HUES64 (cell line): ENCODE measurements around the gene LSM14B.
"Not testable (repeated sequence)": the region's sequence is repeated elsewhere in the genome, so short reads cannot be mapped to it uniquely, and the experiment has no call there.

Experiments used
- H3K27ac ChIP-seq: 2 replicates; pipeline ENCODE4 v1.7.0; 2013; ENCODE audit warnings: low read depth, low read length, inconsistent platforms
- H3K27me3 ChIP-seq: 2 replicates; pipeline ENCODE4 v1.6.1; 2013; ENCODE audit warnings: mild to moderate bottlenecking, low read length; ENCODE audit not compliant: insufficient read depth
- H3K36me3 ChIP-seq: 2 replicates; pipeline ENCODE4 v1.6.1; 2013; ENCODE audit warnings: mild to moderate bottlenecking, low read length; ENCODE audit not compliant: insufficient read depth
- H3K4me1 ChIP-seq: 2 replicates; pipeline ENCODE4 v1.6.1; 2013; ENCODE audit warnings: mild to moderate bottlenecking, low read length, moderate library complexity; ENCODE audit not compliant: insufficient read depth
- H3K4me3 ChIP-seq: 2 replicates; pipeline ENCODE4 v1.5.1; 2013; ENCODE audit warnings: mild to moderate bottlenecking, low read length, moderate library complexity
- H3K9ac ChIP-seq: 2 replicates; pipeline ENCODE4 v1.6.1; 2013; ENCODE audit warnings: mild to moderate bottlenecking, low read depth, low read length
- H3K9me3 ChIP-seq: 2 replicates; pipeline ENCODE4 v1.6.1; 2013; ENCODE audit warnings: low read depth, low read length; ENCODE audit not compliant: insufficient read depth
- WGBS: fragments of 150-250, 120-280 bp; methylation state at CpG from one replicate; pipeline ENCODE4 v1.1.7; 2013; ENCODE audit warnings: missing lambda C conversion rate; 5-methylcytosine and 5-hydroxymethylcytosine counted together

LSM14B gene

DNA sequence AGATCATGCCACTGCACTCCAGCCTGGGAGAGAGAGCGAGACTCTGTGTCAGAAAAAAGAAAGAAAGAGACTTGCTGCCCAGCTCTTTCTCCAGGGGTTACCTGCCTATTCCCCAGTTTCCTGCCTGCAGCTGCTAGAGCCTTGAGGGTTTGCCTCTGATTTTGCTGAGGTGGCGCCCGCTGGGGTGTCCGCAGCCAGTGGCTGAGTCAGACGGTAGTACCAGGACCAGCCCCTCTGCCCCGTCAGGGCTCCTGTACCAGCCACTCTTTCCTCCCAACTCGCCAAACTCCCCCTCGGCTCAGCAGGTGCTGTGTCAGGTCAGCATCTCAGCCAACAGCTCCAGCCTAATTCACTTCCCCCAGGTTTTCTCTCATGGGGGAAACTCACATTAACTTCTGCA, 7.4 kb upstream of the LSM14B start:
- no peak overlapping the region for H3K9ac ChIP-seq
- H3K27ac ChIP-seq, result no peak overlapping the region
- peaks cover 4% of the 10 kb centered on the region; the same call in 1 of the 2 replicates for H3K9me3 ChIP-seq
- WGBS, result 35% methylated on average over 8 of the region's 8 CpGs
- H3K27me3 ChIP-seq, result 0 out of 2 replicates have a peak, but pooled peaks cover 2% of the 10 kb centered on the region
- no peak overlapping the region for H3K4me3 ChIP-seq
- H3K36me3 ChIP-seq, result no peaks in the 10 kb centered on the region
- H3K4me1 ChIP-seq, result no peaks in the 10 kb centered on the region

DNA sequence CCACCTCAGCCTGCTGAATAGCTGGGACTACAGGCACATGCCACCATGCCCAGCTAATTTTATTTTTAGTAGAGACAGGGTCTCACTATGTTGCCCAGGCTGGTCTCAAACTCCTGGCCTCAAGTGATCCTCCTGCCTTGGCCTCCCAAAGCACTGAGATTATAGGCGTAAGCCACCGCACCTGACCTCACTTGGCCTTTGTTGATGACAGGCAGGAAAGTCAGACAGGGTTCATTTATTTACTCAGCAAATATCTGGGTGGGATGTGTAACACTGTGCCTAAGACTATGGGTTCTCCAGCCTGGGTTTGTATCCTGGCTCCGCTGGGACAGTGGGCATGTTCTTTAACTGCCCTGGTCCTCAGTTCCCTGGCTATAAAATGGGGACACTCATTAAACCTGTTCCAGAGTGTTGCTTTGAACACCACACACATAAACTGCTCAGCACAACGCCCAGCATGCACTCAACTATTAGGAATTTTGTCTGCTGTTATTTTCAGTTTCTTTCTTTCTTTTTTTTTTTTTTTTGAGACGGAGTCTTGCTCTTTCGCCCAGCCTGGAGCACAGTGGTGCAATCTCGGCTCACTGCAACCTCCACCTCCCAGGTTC, 6.4 kb upstream of the LSM14B start:
- H3K36me3 ChIP-seq, H3K27me3 ChIP-seq, H3K27ac ChIP-seq, H3K9me3 ChIP-seq, H3K4me3 ChIP-seq, H3K4me1 ChIP-seq, H3K9ac ChIP-seq: not testable (repeated sequence)
- WGBS, result 93% methylated on average over 7 of the region's 7 CpGs

DNA sequence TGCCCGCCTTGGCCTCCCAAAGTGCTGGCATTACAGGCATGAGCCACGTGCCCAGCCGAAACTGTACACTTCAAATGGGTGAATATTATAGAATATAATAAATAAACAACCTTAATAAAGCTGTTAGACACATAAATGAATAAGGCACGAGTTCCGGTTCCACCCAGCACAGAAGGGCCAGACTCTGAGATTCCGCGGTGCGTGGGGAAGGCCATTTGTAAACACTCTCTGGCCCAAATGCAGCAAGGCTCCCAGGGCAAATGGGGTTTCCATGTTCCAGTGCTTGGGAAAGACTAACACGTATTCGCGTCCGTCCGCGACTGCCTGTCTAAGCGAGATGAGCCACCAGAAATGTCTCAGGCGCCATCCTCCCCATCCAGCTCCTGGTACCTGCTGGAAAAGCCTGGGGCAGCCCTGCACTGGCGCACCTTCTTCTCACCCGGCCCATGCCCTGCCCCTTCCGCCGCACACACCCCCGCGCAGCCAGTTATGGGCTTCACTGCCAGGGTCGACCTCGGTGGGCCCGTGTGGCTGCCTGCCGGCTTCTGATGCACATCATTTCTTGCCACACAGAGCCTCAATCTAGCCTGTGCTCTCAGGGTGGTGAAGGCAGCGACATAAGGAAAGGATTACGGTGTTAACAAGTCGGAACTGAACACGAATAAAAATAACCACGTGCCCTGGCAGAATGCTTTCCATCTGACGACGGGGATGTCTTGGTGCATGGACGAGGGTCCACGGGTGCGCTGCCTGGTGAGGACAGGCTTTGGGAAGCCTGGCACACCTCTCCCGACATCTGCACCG, 5.5 kb upstream of the LSM14B start:
- Histone ChIP-seq H3K4me1 (no peaks in the 10 kb centered on the region), H3K4me3 (no peak overlapping the region), H3K27me3 (0 out of 2 replicates have a peak, but pooled peaks cover 2% of the 10 kb centered on the region), H3K36me3 (no peaks in the 10 kb centered on the region), H3K27ac (no peak overlapping the region), H3K9me3 (no peaks in the 10 kb centered on the region), H3K9ac (no peak overlapping the region)
- 91% methylated on average over 36 of the region's 38 CpGs for WGBS

DNA sequence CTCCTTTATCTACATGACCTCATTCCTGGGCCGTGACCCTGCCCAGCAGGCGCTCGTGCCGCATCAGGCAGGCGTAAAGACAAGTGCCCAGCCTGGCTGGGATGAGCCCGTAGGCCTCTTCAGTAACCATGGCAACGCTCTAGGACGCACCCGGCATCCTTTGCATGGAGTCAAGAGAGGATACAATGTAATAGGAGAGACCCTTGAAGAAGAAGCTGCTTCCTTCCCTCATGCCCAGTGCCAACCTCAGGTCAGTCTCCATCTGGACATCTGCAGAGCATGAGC, 5.0 kb upstream of the LSM14B start:
- 69% methylated on average over 9 of the region's 9 CpGs for WGBS
- Histone ChIP-seq H3K9ac (no peak overlapping the region), H3K9me3 (no peaks in the 10 kb centered on the region), H3K4me1 (no peaks in the 10 kb centered on the region), H3K27me3 (0 out of 2 replicates have a peak, but pooled peaks cover 2% of the 10 kb centered on the region), H3K27ac (no peak overlapping the region), H3K4me3 (no peak overlapping the region), H3K36me3 (no peaks in the 10 kb centered on the region)

DNA sequence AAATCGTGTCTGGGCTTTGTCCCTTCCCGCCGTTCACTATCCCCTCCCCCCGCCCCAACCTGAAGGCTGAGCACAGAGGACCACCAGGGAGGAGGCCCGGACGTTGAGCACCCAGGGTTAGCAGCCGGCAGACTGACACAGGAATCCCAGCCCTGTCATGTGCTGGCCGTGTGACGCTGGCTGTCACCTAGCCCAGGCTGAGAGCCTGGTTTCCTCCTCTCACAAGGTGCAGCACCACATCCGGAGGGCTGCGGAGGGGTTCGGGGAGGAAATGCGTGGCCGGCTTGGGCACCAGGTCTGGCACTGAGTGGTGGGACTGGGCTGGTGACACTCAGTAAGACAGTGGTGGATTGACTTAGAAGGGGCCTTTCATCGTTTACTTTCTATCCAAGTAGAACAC, 4.6 kb upstream of the LSM14B start:
- H3K4me1 ChIP-seq, result no peaks in the 10 kb centered on the region
- H3K27ac ChIP-seq, result no peak overlapping the region
- no peak overlapping the region for H3K9ac ChIP-seq
- H3K4me3 ChIP-seq, result no peak overlapping the region
- no peaks in the 10 kb centered on the region for H3K9me3 ChIP-seq
- H3K27me3 ChIP-seq, result 0 out of 2 replicates have a peak, but pooled peaks cover 2% of the 10 kb centered on the region
- H3K36me3 ChIP-seq, result no peaks in the 10 kb centered on the region
- 76% methylated on average over 15 of the region's 15 CpGs for WGBS

DNA sequence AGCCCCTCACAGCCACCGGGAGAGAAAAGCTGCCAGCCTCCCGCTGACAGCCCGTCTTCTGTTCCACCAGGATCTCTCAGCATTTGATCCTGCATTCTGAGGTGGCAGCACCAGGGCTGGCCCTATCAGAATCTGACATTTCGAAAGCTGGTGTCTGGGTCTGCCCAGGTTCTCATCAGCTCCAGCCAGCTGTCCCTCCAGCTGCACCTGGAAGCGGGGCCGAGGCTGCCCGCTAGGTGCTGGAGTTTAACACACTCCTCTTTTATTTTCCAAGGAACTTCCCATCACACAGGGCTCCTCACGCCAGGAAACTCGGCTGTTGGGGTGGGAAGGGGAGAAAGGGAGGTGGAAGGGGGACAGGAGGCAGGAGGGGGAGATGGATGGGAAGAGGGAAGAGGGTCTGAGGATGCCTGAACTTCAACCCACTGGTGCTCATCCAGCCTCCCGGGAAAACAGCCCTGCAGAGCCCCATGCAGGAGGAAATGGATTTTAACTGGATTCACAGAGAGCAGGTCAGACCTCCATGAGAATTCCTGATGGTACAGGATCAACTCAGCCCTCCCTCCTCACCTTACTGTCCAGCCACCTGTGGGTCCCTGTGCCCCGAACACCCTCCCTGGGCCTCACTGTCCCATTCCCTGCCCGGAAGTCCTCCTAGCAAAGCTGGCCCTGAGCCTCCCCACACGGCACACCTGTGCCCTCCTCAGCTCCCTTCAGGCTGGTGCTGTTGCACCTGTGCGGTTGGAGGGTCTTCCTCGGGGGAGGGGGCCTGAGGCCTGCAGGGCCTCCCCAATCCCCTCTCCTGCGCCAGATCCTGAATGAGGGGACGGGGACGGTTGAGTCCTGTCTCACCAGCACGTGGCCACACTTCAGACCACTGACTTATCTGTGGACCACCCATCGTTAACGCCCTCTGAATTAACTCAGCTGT, 3.9 kb upstream of the LSM14B start:
- WGBS, result 82% methylated on average over 21 of the region's 21 CpGs
- Histone ChIP-seq H3K27me3 (0 out of 2 replicates have a peak, but pooled peaks cover 2% of the 10 kb centered on the region), H3K36me3 (no peaks in the 10 kb centered on the region), H3K9ac (no peak overlapping the region), H3K4me1 (peaks cover 1% of the 10 kb centered on the region; the same call in 1 of the 2 replicates), H3K4me3 (no peak overlapping the region), H3K27ac (no peak overlapping the region), H3K9me3 (no peaks in the 10 kb centered on the region)

DNA sequence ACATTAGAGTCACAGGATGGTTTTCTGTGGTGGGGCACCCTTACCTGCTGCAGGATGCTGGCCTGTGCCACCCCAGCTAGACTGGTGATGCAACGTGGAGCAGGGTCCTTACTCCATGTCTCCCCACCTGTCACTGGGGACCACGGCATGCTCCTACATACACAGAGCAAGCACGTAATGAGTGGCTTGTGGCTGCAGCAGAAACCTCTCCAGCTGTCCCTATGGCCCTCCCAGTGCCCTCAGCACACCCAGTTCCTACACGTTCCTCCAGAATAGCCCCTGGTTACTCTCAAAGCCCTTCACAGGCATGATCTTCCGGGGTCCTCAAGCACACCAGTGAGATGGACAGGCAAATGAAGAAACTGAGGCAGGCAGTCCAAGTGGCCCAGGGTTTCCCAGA, 3.2 kb upstream of the LSM14B start:
- no peaks in the 10 kb centered on the region for H3K9me3 ChIP-seq
- no peak overlapping the region for H3K27ac ChIP-seq
- peaks cover 7% of the 10 kb centered on the region; the same call in 1 of the 2 replicates for H3K4me1 ChIP-seq
- no peak overlapping the region for H3K4me3 ChIP-seq
- peaks cover 1% of the 10 kb centered on the region for H3K36me3 ChIP-seq
- 89% methylated on average over 5 of the region's 5 CpGs for WGBS
- no peak overlapping the region for H3K9ac ChIP-seq
- 0 out of 2 replicates have a peak, but pooled peaks cover 2% of the 10 kb centered on the region for H3K27me3 ChIP-seq

DNA sequence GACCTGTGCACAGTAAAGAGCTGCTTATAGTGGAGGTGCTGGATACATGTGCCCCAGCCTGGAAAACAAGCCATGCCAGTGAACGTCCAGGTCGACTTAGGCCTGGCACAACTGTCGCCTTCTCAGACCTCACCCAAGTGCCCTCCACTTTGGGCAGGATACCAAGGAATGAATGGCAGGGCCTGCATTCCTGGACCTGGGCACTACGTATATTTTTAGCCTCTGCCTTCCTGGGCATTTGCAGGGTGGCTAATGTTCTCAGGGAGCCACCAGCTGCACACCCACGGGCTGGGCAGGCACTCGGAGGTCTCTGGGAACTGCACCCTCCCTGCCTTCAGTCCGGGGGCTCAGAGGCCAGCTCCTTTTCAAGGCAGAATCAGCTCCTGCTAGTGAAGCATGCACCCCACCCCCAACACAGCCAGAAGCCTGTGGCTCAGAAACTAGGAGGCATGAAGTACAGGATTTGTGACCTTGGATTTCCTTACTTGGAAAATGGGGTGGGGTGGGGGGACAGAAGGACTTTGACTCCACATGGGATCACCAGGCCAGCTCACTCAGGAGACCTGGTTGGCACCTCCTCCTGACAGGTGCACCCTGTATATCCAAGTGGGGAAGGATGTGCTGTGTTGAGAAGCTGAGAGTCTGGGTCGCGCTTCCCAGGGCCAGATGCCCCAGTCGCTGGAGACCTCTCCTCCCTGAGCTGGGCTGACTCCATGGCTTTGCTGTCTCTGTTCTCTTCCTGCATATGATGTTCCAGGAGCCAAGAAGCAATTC, 2.5 kb upstream of the LSM14B start:
- no peak overlapping the region for H3K9ac ChIP-seq
- no peak overlapping the region for H3K4me3 ChIP-seq
- H3K4me1 ChIP-seq, result peaks cover 11% of the 10 kb centered on the region; the same call in 1 of the 2 replicates
- H3K27me3 ChIP-seq, result 0 out of 2 replicates have a peak, but pooled peaks cover 2% of the 10 kb centered on the region
- peaks cover 8% of the 10 kb centered on the region for H3K36me3 ChIP-seq
- H3K9me3 ChIP-seq, result no peaks in the 10 kb centered on the region
- no peak overlapping the region for H3K27ac ChIP-seq
- 82% methylated on average over 10 of the region's 10 CpGs for WGBS

DNA sequence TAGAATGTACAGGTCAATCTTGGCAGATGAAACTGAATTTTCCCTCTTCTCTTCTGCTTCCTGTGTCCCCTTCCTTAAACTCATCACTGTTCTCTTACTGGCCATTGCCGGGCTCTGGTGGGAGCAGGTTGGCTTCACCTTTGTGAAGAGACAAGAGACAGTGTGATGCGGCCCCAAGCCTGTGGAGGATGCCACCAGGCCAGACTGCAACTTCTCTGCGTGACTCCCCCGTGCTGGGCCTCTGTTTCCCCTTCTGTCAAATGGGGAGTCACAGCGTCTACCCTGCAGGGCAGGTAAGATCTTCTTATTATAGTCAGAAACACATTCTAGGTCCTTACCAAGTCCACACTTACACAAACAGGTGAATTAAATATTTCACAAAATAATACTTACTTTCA, 1.9 kb upstream of the LSM14B start:
- Histone ChIP-seq H3K36me3 (peaks cover 14% of the 10 kb centered on the region), H3K9ac (no peak overlapping the region), H3K9me3 (no peaks in the 10 kb centered on the region), H3K27ac (no peak overlapping the region), H3K4me1 (peaks cover 11% of the 10 kb centered on the region; the same call in 1 of the 2 replicates), H3K27me3 (0 out of 2 replicates have a peak, but pooled peaks cover 2% of the 10 kb centered on the region), H3K4me3 (no peak overlapping the region)
- WGBS, result 91% methylated on average over 5 of the region's 5 CpGs

DNA sequence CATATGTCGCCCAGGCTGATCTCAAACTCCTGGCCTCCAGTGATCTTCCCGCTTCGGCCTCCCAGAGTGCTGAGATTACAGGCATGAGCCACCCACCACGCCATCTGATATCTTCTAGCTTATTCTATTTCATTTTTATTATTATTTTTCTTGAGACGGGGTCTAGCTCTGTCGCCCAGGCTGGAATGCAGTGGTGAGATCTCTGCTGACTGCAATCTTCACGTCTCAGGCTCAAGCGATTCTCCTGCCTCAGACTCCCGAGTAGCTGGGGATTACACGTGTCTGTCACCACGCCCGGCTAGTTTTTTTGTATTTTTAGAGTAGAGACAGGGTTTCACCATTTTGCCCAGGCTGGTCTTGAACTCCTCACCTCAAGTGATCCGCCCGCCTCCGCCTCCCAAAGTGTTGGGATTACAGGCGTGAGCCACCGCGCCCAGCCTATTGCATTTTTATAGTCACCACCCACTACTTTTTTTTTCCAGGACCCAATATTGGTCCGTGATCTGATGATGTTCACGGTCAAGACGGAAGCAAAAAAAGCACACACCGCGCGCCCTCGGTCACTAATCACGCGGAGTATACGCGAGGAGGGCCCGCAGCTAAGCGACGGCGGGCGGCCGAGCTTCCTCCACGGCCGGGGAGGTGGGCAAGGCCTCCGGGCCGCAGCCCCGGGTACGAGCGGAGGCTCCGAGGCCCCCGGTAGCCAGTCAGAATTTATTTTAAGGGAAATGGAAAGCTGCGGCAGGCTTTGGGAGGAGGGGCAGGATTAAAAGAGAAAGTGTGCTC, 1.1 kb upstream of the LSM14B start:
- WGBS, result 26% methylated on average over 45 of the region's 45 CpGs
- peaks cover 11% of the 10 kb centered on the region; the same call in 1 of the 2 replicates for H3K4me1 ChIP-seq
- peak overlapping the region; percentile 97 for H3K27ac ChIP-seq
- 0 out of 2 replicates have a peak, but pooled peaks cover 2% of the 10 kb centered on the region for H3K27me3 ChIP-seq
- H3K9me3 ChIP-seq, result no peaks in the 10 kb centered on the region
- H3K36me3 ChIP-seq, result peaks cover 22% of the 10 kb centered on the region
- H3K9ac ChIP-seq, result peak overlapping the region; percentile 71
- H3K4me3 ChIP-seq, result peak overlapping the region; percentile 76
